Forelimb muscle (tissue), 1 donor: ENCODE measurements around the gene PARD3B. TPM values are rescaled to one million over a fixed set of nuclear protein-coding genes. Genes with fewer than 3 reads are reported as not detected.

Source experiments
- DNase-seq: peaks from one replicate; pipeline ENCODE4 v3.0.0-alpha.2; 2013; ENCODE audit warnings: low read depth
- polyA plus RNA-seq: library from polyadenylated mRNA; unstranded; fragments of 120-200 nt; gene quantifications from one replicate; pipeline ENCODE4 v1.2.1, GENCODE V29; 2013; ENCODE audit not compliant: insufficient read length

Gene PARD3B
- polyA plus RNA-seq, 1 donor, result 6.8 TPM

GRCh38 chr2:205555566-205556230 is 1010.4 kb downstream of the PARD3B start:
- DNase-seq, result no peak

GRCh38 chr2:205556357-205556756 is 1011.1 kb downstream of the PARD3B start:
- no peak for DNase-seq

GRCh38 chr2:205556841-205557539 is 1011.7 kb downstream of the PARD3B start:
- no peak for DNase-seq

DNA sequence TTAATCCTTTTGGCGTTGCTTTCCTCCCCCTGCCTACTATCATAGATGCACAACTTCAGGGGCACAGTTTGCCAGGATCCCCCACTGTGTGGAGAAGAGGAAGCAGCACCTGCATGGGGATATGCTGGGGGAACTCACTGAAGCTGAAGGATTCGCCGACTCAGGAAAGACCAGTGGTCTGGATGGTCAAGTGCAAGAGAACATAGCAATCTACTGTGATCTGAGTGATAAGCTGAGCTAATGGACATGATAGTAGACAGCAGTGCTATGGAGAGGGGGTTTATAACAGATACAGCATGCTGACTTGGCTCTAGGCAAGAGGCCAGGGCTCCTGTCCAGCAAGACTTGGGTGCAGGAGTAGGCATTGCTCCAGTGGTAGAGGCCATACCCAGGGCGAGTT is 1012.6 kb downstream of the PARD3B start:
- no peak for DNase-seq

- no peak for DNase-seq
These were observed 1016.2 kb downstream of the PARD3B start for GRCh38 chr2:205561441-205561840.

GRCh38 chr2:205563646-205564045 is 1018.4 kb downstream of the PARD3B start:
- no peak for DNase-seq

- no peak for DNase-seq
These were observed 1019.3 kb downstream of the PARD3B start for GRCh38 chr2:205564346-205565141.

DNA sequence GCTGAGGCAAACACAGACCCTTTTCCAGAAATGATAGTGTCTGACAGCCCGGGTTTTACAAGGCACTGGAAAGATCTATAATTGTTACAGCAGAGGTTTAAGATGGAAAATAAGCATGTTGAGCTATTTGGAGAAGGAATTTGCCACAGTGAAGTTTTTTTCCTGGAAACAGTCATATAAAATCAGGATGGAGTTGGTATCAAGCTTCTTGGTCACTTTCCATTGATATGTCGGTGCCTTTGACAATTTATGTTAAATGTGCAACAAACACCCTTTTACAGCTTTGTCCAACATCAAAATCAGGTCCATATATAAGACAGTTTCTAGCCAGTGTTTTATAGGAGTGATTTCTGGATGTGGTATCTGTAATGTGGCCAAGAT is 1019.9 kb downstream of the PARD3B start:
- no peak for DNase-seq

GRCh38 chr2:205566606-205567168 is 1021.4 kb downstream of the PARD3B start:
- DNase-seq, result no peak

DNA sequence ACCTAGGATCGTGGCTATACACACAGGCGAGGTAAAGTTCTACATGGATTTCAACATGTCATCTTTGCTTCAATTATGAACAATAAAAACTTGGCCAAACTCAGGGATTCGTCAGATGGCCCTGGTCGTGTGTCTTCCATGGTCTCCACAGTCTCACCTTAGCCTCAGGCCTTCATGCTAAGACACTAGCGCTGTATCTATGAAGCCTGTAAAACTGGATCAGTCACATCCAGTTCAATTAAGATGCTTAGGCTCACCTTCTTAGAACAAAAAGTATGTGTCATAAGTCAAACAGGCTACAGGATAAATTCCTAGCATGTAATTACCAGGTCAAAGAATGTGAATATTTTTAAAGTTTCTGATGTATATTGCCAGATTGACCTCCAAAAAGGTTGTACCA is 1023.3 kb downstream of the PARD3B start:
- no peak for DNase-seq

- no peak for DNase-seq
These were observed 1025.4 kb downstream of the PARD3B start for GRCh38 chr2:205570648-205571047.

- no peak for DNase-seq
These were observed 1026.2 kb downstream of the PARD3B start for GRCh38 chr2:205571360-205571959.

DNA sequence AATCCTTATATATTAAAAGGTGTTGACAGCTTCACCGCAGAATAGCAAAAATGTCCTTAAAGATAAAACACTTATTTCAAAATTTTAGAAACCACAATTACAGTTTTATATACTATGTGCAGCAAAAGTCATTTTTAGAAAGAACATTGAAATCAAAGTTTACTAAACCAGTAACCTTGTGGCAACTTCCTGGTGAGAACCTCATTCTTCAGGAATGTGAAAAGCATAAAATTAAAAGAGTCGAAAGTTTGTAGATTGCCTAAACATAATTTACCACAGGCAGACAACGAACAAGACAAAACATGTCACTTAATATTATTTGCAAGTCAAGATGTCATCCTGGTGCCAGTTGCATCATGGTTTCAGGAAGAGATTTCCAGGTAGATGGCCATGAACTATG is 1028.7 kb downstream of the PARD3B start:
- no peak for DNase-seq

GRCh38 chr2:205579335-205579734 is 1034.1 kb downstream of the PARD3B start:
- DNase-seq, result no peak

GRCh38 chr2:205580212-205580987 is 1035.1 kb downstream of the PARD3B start:
- no peak for DNase-seq

DNA sequence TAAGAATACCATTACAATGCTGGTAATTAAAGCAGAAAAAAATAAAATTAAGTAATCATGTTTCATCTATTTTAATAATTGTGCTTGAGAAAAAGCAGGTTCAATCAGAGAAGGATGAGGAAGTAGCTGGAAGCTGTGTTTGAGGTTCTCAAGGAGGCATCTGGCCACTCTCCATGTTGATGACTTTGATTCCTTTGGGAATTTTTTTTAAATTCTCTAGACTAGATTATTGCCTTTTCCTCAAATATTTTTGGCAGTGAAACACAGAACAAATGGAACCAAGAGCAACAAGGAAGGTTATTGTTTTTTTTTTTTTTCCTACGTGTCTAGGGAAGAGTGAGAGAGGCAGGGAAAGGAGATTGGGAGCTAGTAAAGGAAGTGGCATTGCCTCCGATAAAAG is 1037.1 kb downstream of the PARD3B start:
- no peak for DNase-seq

GRCh38 chr2:205585449-205586383 is 1040.4 kb downstream of the PARD3B start:
- DNase-seq, result no peak

DNA sequence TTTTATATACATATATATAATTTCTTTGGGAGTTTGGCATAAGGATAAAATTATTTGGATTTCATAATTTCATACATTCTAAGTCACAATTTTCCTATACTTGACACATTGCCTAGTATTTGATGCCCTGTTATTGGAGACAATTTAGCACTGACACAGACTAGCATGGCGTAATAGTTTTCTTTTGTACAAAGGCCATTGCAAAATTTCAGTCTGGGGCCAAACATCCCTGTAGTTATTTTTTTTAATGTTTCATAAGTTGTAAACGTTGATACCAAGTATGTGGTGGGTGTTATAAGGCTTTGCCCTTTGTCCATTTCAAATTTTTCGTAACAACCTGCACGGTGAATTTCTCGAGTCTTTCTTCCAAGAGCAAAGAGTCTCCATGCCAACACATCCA is 1041.4 kb downstream of the PARD3B start:
- DNase-seq, result no peak

- DNase-seq, result no peak
These were observed 1044.2 kb downstream of the PARD3B start for GRCh38 chr2:205589479-205589878.

GRCh38 chr2:205590759-205591158 is 1045.5 kb downstream of the PARD3B start:
- DNase-seq, result no peak
